ENCODE data around the gene TSSK1B.
"Not testable (repeated sequence)": the region's sequence is repeated elsewhere in the genome, so short reads cannot be mapped to it uniquely, and the experiment has no call there.

Gene TSSK1B

GRCh38 chr5:113397986-113398385 is 36.8 kb downstream of the TSSK1B start:
- DNase-seq (ENCODE audit: low read depth), result not testable (repeated sequence)

- DNase-seq (ENCODE audit: low read depth), result no peak
Measured at GRCh38 chr5:113397046-113397445, 37.7 kb downstream of the TSSK1B start.

DNA sequence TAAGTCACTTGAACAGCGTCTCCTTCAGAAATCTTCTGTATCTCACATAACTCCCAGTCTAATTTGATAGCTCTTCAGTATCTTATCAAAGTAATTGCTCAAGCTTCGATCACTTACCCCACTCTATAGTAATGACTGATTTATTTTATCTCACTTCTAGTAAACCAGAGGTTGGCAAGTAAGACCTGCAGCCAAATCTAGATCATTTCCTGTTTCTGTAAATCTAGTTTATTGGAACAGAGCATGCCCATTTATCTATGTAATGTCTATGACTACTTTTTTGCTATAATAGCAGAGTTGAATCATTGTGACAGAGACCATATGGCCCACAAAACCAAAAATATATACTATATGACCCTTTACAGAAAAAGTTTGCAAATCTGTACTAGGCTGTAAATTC is 40.1 kb downstream of the TSSK1B start:
- DNase-seq (ENCODE audit: low read depth), result no peak

GRCh38 chr5:113390224-113390623 is 44.6 kb downstream of the TSSK1B start:
- no peak for DNase-seq (ENCODE audit: low read depth)

GRCh38 chr5:113389116-113389515 is 45.7 kb downstream of the TSSK1B start:
- no peak for DNase-seq (ENCODE audit: low read depth)

GRCh38 chr5:113387844-113388243 is 46.9 kb downstream of the TSSK1B start:
- no peak for DNase-seq (ENCODE audit: low read depth)

- DNase-seq (ENCODE audit: low read depth), result no peak
Measured at GRCh38 chr5:113384782-113385285, 50.0 kb downstream of the TSSK1B start.

- no peak for DNase-seq (ENCODE audit: low read depth)
Measured at GRCh38 chr5:113382731-113383130, 52.1 kb downstream of the TSSK1B start.
